ENCODE data around the gene LRRC55. TPM values are rescaled to one million over a fixed set of nuclear protein-coding genes. Genes with fewer than 3 reads are reported as not detected.

The LRRC55 gene
- total and polyA plus RNA-seq, 2 donors (not counting 3 experiments of a cell fraction or from before 2014, with no cell fraction given): not detected

GRCh38 chr11:57205041-57205641 is 23.4 kb downstream of the LRRC55 start:
- TF ChIP-seq MYC (IDR thresholded peaks at IDR 0.05; ENCODE audit: low read depth, low read length): no peak
- TF ChIP-seq EZH2 (IDR thresholded peaks at IDR 0.05; ENCODE audit: borderline replicate concordance, low read depth, low read length, severe bottlenecking): no peak
- Histone ChIP-seq H3K36me3 (ENCODE audit: control insufficient read depth in 2 of 2, extremely low read depth in 1 of 2, insufficient read depth in 2 of 2, low read length in 2 of 2) (no peaks in the 10 kb centered on the region), H3K27ac (ENCODE audit: insufficient read depth, low read depth, low read length) (no peak overlapping the region), H3K9me1 (replicated peaks; ENCODE audit: control insufficient read depth, extremely low read depth, insufficient read depth, low read length) (no peaks in the 10 kb centered on the region), H3K4me1 (ENCODE audit: control insufficient read depth, extremely low read depth, insufficient read depth, low read length) (no peaks in the 10 kb centered on the region), H2AFZ (ENCODE audit: low read depth, low read length) (no peak overlapping the region), H4K20me1 (replicated peaks; ENCODE audit: control insufficient read depth, extremely low read depth, insufficient read depth, low read length) (no peaks in the 10 kb centered on the region), H3K9me3 (replicated peaks; ENCODE audit: control insufficient read depth, insufficient read depth, low read length) (no peaks in the 10 kb centered on the region), H3K79me2 (ENCODE audit: control insufficient read depth, insufficient read depth, low read length) (no peaks in the 10 kb centered on the region), H3K9ac (replicated peaks; ENCODE audit: extremely low read depth, insufficient read depth, low read length) (no peak overlapping the region), H3K27me3 (ENCODE audit: control insufficient read depth in 2 of 2, insufficient read depth in 2 of 2, low read length in 2 of 2) (peaks cover 5 to 6% of the 10 kb centered on the region in 2 experiments), H3K4me2 (ENCODE audit: insufficient read depth, low read length) (no peak overlapping the region), H3K4me3 (replicated peaks in 1 of 3; ENCODE audit: insufficient read depth in 1 of 3, low read depth in 1 of 3, low read length in 3 of 3) (no peak overlapping the region)
- intact Hi-C loops (cut with micrococcal nuclease) (no loop called here), dilution Hi-C loops (cut with MboI; ENCODE audit: extremely low pct_ligation_motif_present, low sequenced_read_pairs) (no loop called here)
- FAIRE-seq (no peak), DNase-seq (ENCODE audit: low read depth, low spot score) (no peak)
- no TSS peak for BruUV-seq (replicated peaks)
- POLR2A ChIA-PET: no interaction called here
- CTCF ChIA-PET: interaction anchor here (3.7 kb wide), 1 partner anchor 44 kb away, joined by 26 read pairs; no protein-coding TSS in a partner anchor

GRCh38 chr11:57207168-57207567 is 25.4 kb downstream of the LRRC55 start:
- dilution Hi-C loops (cut with MboI; ENCODE audit: extremely low pct_ligation_motif_present, low sequenced_read_pairs): no loop called here
- POLR2A ChIA-PET: no interaction called here
- H3K4me3 ChIP-seq (replicated peaks in 1 of 3; ENCODE audit: insufficient read depth in 1 of 3, low read depth in 1 of 3, low read length in 3 of 3): no peak overlapping the region
- peaks cover 5 to 6% of the 10 kb centered on the region in 2 experiments for H3K27me3 ChIP-seq (ENCODE audit: control insufficient read depth in 2 of 2, insufficient read depth in 2 of 2, low read length in 2 of 2)
- H2AFZ ChIP-seq (ENCODE audit: low read depth, low read length): no peak overlapping the region
- H4K20me1 ChIP-seq (replicated peaks; ENCODE audit: control insufficient read depth, extremely low read depth, insufficient read depth, low read length): no peaks in the 10 kb centered on the region
- CTCF ChIA-PET: interaction anchor here (0.9 to 2.2 kb wide), 2 partner anchors 10 to 42 kb away, joined by 4 to 15 read pairs; no protein-coding TSS in a partner anchor
- H3K27ac ChIP-seq (ENCODE audit: insufficient read depth, low read depth, low read length): no peak overlapping the region
- H3K36me3 ChIP-seq (ENCODE audit: control insufficient read depth in 2 of 2, extremely low read depth in 1 of 2, insufficient read depth in 2 of 2, low read length in 2 of 2): no peaks in the 10 kb centered on the region
- BruUV-seq (replicated peaks): no TSS peak
- TF ChIP-seq FOS (IDR thresholded peaks at IDR 0.05; ENCODE audit: borderline replicate concordance, insufficient read depth, low read length) (no peak), MYC (IDR thresholded peaks at IDR 0.05; ENCODE audit: low read depth, low read length) (no peak), EZH2 (IDR thresholded peaks at IDR 0.05; ENCODE audit: borderline replicate concordance, low read depth, low read length, severe bottlenecking) (no peak), CTCF (IDR thresholded peaks at IDR 0.05; ENCODE audit: extremely low read depth in 1 of 2, insufficient read depth in 1 of 2, low read depth in 1 of 2, low read length in 2 of 2) (no peak), POLR2A (IDR thresholded peaks at IDR 0.05; ENCODE audit: low read depth, low read length) (no peak), POLR2AphosphoS5 (IDR thresholded peaks at IDR 0.05; ENCODE audit: insufficient read depth, low read depth, low read length) (no peak), JUN (IDR thresholded peaks at IDR 0.05; ENCODE audit: borderline replicate concordance, insufficient read depth, insufficient read length, low read depth) (no peak), MAX (IDR thresholded peaks at IDR 0.05; ENCODE audit: insufficient read depth, insufficient read length) (no peak), GATA2 (IDR thresholded peaks at IDR 0.05; ENCODE audit: insufficient read depth, insufficient read length, low read depth, low read length) (no peak)
- H3K9ac ChIP-seq (replicated peaks; ENCODE audit: extremely low read depth, insufficient read depth, low read length): no peak overlapping the region
- no peak for FAIRE-seq
- H3K4me2 ChIP-seq (ENCODE audit: insufficient read depth, low read length): no peak overlapping the region
- intact Hi-C loops (cut with micrococcal nuclease): loop anchor here (2.0 kb wide), 1 partner anchor 42 kb away; no protein-coding TSS in a partner anchor
- H3K9me3 ChIP-seq (replicated peaks; ENCODE audit: control insufficient read depth, insufficient read depth, low read length): no peaks in the 10 kb centered on the region
- DNase-seq (ENCODE audit: low read depth, low spot score): no peak
- no peaks in the 10 kb centered on the region for H3K4me1 ChIP-seq (ENCODE audit: control insufficient read depth, extremely low read depth, insufficient read depth, low read length)
- no peaks in the 10 kb centered on the region for H3K79me2 ChIP-seq (ENCODE audit: control insufficient read depth, insufficient read depth, low read length)
- H3K9me1 ChIP-seq (replicated peaks; ENCODE audit: control insufficient read depth, extremely low read depth, insufficient read depth, low read length): no peaks in the 10 kb centered on the region

Data from endothelial cell of umbilical vein (primary cell).